Activated gamma-delta T cell treated with anti-CD3 and anti-CD28 coated beads, Interleukin-2, amount 50 U/mL, for 16 hours (primary cell): ENCODE data around the gene KLK13.

Source experiments
- DNase-seq: peaks from one replicate; pipeline ENCODE4 v3.0.0-alpha.2; 2020; ENCODE audit warnings: low read depth

The KLK13 gene

GRCh38 chr19:51019544-51019925 is 45.4 kb downstream of the KLK13 start, which contains the start of gene KLK10:
KLK10 (minus strand) TSS chr19:51019709; CDS start chr19:51019130, 579 bp downstream.
- no peak for DNase-seq

DNA sequence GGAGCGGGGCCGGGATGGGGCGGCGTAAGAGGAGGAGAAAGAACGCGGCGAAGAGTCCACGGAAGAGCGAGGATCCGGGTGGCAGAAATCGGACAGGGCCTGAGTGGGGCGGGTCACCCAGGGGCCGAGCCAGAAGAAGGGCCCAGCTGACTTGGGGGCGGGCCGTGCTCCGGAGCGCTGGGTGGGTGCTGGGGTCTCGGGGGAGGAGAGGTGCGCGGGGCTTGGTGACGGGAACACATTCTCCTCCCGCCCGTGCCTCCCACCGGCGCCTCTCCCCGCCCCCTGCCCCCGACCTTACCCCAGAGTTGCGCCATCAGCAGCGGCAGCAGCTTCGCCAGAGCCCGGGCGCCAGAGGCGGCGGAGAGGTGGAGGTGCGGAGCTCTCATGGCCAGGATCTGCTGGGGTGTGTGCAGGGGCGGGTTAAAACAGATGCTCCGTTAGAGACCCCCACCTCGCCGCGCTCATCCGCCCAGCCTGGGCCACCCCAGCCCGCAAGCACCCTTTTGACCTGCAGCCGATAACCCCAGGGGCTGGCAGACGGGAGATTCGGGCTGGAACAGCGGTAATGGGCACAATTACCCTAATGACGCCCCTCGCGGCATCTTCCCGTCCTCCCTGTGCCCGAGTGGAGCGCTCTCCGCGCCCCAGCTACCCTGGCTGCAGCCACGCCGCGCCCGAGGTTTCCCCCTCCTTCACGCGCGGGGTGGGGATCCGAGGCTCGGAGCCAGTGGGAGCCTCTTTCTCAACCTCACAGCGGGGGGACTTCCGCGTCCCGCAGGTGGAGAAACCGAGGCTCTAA is 45.9 kb downstream of the KLK13 start:
- no peak for DNase-seq

- DNase-seq = peak; percentile 14
Measured at GRCh38 chr19:51016798-51017683, 47.9 kb downstream of the KLK13 start.

DNA sequence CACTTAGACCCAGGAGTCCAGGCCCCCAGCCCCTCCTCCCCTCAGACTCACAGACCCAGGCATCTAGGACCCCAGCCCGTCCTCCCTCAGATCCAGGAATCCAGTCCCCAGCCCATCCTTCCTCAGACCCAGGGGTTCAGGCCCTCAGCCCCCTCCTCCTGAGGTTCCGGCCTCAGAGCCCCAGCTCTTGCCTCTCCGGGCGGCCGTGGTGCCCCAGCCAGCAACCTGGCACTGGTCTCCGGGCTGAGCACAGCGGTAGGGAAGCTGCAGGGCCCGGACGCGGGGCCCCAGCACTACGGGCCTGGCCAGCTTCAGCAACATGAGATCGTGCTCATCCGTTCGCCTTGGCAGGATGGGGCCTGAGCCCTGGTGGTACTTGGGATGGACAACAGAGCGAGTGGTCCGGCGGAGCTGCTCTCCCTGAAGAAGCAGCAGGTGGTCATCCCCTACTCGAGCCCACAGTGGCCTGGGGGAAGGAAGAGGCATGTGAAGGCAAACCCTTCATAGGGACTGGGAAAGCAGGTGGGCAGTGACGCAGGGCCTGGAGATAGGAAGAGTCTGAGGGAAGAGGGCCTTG is 49.1 kb downstream of the KLK13 start:
- DNase-seq = no peak

DNA sequence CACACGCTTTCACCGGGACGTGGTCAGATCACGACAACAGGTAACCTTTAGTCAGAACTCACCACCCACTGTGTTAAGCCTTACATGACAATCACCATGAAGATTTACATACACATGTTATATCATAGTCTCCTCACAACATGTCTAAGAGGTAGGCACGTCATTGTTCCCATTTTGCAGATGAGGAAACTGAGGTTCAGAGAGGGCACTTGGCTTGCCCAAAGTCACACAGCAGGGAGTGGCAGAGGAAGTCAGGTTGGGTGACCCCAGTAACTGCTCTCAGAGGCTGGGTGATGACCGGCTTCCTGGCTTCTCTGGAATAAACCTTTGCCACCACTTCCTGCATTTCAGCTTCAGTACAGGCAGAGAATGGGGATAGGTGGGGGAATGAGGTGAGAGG is 50.6 kb downstream of the KLK13 start:
- DNase-seq = no peak

- no peak for DNase-seq
Measured at GRCh38 chr19:51012661-51013190, 52.2 kb downstream of the KLK13 start.

GRCh38 chr19:51010066-51010795 is 54.7 kb downstream of the KLK13 start:
- no peak for DNase-seq

DNA sequence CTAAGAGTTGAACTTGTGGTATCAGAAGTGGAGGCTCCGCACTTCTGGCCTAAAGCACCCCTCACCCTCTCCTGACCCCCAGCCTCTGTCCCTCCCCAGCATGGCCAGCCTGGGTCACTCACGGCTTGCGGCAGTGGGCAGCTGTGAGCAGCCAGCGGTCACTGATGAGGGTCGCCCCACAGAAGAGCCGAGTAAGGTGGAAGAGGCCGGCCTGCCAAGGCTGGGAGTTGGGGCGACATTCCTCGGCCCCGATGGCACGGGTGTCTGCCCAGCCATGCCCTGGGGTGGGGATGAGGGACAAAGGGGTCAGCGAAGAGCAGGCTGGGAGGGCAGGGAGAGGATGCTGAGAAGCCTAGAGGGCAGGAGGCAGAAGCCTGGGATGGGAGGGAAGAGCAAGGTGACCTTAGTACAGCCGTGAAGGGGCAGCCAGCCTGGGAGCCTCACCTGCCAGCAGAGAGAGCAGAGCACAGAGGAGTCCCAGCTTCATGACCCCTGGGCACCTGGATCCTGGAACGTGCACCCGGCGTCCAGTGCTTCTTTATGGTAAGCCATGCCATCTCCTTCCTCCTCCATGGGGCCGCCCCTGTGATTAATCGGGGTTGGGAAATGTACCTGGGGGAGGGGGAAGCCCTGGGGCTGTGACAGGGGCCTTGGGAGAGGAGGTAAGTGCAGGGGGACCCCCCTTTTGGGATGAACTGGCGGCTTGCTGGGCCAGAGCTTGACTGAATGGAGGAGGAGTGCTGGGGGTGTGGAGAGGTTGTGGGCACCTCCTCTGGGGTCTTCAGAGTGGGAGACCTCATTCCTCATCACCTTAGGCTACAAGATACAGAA is 55.6 kb downstream of the KLK13 start:
- DNase-seq = no peak

DNA sequence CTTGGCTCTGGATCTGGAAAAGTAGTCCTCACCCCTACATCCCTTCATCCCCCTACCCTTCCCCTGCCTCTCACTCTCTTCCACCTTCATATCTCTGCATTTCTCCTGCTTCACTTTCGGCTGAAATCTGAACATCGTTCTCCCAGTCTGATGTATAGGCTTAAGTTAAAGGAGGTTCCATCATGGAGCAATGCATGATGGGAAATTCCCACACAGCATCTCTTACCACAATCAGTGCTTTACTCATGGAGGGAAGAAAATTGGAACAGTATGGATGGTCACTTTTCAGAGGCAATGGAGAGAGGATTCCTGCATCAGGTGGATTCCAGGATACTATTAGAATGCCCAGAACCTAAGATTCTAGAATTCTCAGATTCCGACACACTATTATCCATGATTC is 57.4 kb downstream of the KLK13 start:
- no peak for DNase-seq

DNA sequence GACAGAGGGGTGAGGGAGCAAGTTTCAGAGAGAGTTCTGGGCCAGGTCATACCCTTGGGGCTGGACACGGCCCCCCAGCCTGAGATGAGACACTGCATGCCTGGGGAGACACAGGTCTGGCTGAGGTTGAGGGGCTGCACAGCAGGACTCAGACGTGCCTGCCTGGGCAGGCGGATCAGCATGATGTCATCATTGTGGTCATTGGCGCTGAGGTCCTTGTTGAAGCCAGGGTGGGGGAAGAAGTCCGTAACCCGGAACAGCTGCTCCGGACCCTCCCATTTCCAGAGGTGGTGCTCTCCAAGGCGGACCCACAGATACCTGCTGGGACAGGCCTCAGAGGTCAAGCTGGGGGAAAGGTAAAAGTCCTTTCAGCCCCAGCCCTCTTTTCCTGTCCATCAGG is 58.5 kb downstream of the KLK13 start:
- DNase-seq = no peak
